ENCODE data around the gene LRRC14B. TPM values are rescaled to one million over a fixed set of nuclear protein-coding genes. Genes with fewer than 3 reads are reported as not detected.

LRRC14B gene
- total RNA-seq, 1 donor from 2014 or later, result not detected

GRCh38 chr5:157126-157715 is 34.1 kb upstream of the LRRC14B start:
- Histone ChIP-seq H3K4me3 (ENCODE audit: low read depth, low read length) (no peak overlapping the region), H3K27me3 (ENCODE audit: control insufficient read depth, insufficient read depth, low read length) (peaks cover 2% of the 10 kb centered on the region), H3K36me3 (ENCODE audit: control insufficient read depth, insufficient read depth, low read length) (no peaks in the 10 kb centered on the region)
- DNase-seq (ENCODE audit: low read depth), result no peak
- no peak for FAIRE-seq
- no peak for TF ChIP-seq CTCF (IDR thresholded peaks at IDR 0.05; ENCODE audit: insufficient read depth, low read length, severe bottlenecking)

- FAIRE-seq (no peak), DNase-seq (ENCODE audit: low read depth) (no peak)
- Histone ChIP-seq H3K36me3 (ENCODE audit: control insufficient read depth, insufficient read depth, low read length) (no peaks in the 10 kb centered on the region), H3K4me3 (ENCODE audit: low read depth, low read length) (no peak overlapping the region), H3K27me3 (ENCODE audit: control insufficient read depth, insufficient read depth, low read length) (peaks cover 2% of the 10 kb centered on the region)
- no peak for TF ChIP-seq CTCF (IDR thresholded peaks at IDR 0.05; ENCODE audit: insufficient read depth, low read length, severe bottlenecking)
Measured at GRCh38 chr5:157801-158200, 33.5 kb upstream of the LRRC14B start.

- FAIRE-seq (no peak), DNase-seq (ENCODE audit: low read depth) (no peak)
- Histone ChIP-seq H3K4me3 (ENCODE audit: low read depth, low read length) (no peak overlapping the region), H3K36me3 (ENCODE audit: control insufficient read depth, insufficient read depth, low read length) (no peaks in the 10 kb centered on the region), H3K27me3 (ENCODE audit: control insufficient read depth, insufficient read depth, low read length) (peaks cover 2% of the 10 kb centered on the region)
- TF ChIP-seq CTCF (IDR thresholded peaks at IDR 0.05; ENCODE audit: insufficient read depth, low read length, severe bottlenecking), result no peak
Measured at GRCh38 chr5:158807-159447, 32.4 kb upstream of the LRRC14B start.

GRCh38 chr5:159448-160172 is 31.7 kb upstream of the LRRC14B start:
- DNase-seq (ENCODE audit: low read depth) (no peak), FAIRE-seq (no peak)
- Histone ChIP-seq H3K27me3 (ENCODE audit: control insufficient read depth, insufficient read depth, low read length) (peaks cover 2% of the 10 kb centered on the region), H3K4me3 (ENCODE audit: low read depth, low read length) (no peak overlapping the region), H3K36me3 (ENCODE audit: control insufficient read depth, insufficient read depth, low read length) (no peaks in the 10 kb centered on the region)
- no peak for TF ChIP-seq CTCF (IDR thresholded peaks at IDR 0.05; ENCODE audit: insufficient read depth, low read length, severe bottlenecking)

- TF ChIP-seq CTCF (IDR thresholded peaks at IDR 0.05; ENCODE audit: insufficient read depth, low read length, severe bottlenecking), result no peak
- DNase-seq (ENCODE audit: low read depth), result no peak
- Histone ChIP-seq H3K4me3 (ENCODE audit: low read depth, low read length) (no peak overlapping the region), H3K36me3 (ENCODE audit: control insufficient read depth, insufficient read depth, low read length) (no peaks in the 10 kb centered on the region), H3K27me3 (ENCODE audit: control insufficient read depth, insufficient read depth, low read length) (no peaks in the 10 kb centered on the region)
- FAIRE-seq, result no peak
Measured at GRCh38 chr5:160173-160510, 31.2 kb upstream of the LRRC14B start.

Data from bronchial epithelial cell (primary cell).